HL-60 (cell line): ENCODE results near the gene ALX4.

Experiments used
- DNase-seq, 2 experiments: peaks; one replicate each; pipeline ENCODE4 v3.0.0-alpha.2; 2010 to 2020; ENCODE audit warnings: low read depth in 1 of 2, low spot score in 1 of 2
- H3K27ac ChIP-seq: fragments of 250-450 bp; sonication (Bioruptor Pico); replicated peaks from 2 replicates; pipeline ENCODE4 v1.5.1; 2020; ENCODE audit warnings: mild to moderate bottlenecking, moderate library complexity
- H3K27me3 ChIP-seq: fragments of 250-450 bp; sonication (Bioruptor Pico); 2 replicates; pipeline ENCODE4 v1.5.1; 2021; ENCODE audit warnings: mild to moderate bottlenecking, moderate library complexity; ENCODE audit not compliant: insufficient read depth, poor library complexity, severe bottlenecking
- H3K4me3 ChIP-seq: replicated peaks from 2 replicates; pipeline ENCODE4 v1.5.1; 2011; ENCODE audit warnings: mild to moderate bottlenecking, control low read depth, low read length; ENCODE audit not compliant: insufficient read depth
- GABPA ChIP-seq: IDR thresholded peaks from 2 replicates; pipeline ENCODE4 v1.6.1; 2012; ENCODE audit warnings: low read depth
- POLR2AphosphoS5 ChIP-seq: IDR thresholded peaks from 2 replicates; pipeline ENCODE4 v1.6.1; 2012; ENCODE audit warnings: low read depth
- SPI1 ChIP-seq: IDR thresholded peaks from 2 replicates; pipeline ENCODE4 v1.6.1; 2012; ENCODE audit warnings: low read depth, mild to moderate bottlenecking, borderline replicate concordance
- TF ChIP-seq, protein P1 (sequence below): IDR thresholded peaks from one replicate; pipeline ENCODE4 v1.5.1; 2011; ENCODE audit warnings: low read length, control low read depth, inconsistent platforms; ENCODE audit not compliant: insufficient read depth
- TF ChIP-seq, protein P2 (sequence below): IDR thresholded peaks from 2 replicates; pipeline ENCODE4 v1.6.1; 2012; ENCODE audit warnings: low read depth; ENCODE audit not compliant: insufficient replicate concordance

The ALX4 gene

DNA sequence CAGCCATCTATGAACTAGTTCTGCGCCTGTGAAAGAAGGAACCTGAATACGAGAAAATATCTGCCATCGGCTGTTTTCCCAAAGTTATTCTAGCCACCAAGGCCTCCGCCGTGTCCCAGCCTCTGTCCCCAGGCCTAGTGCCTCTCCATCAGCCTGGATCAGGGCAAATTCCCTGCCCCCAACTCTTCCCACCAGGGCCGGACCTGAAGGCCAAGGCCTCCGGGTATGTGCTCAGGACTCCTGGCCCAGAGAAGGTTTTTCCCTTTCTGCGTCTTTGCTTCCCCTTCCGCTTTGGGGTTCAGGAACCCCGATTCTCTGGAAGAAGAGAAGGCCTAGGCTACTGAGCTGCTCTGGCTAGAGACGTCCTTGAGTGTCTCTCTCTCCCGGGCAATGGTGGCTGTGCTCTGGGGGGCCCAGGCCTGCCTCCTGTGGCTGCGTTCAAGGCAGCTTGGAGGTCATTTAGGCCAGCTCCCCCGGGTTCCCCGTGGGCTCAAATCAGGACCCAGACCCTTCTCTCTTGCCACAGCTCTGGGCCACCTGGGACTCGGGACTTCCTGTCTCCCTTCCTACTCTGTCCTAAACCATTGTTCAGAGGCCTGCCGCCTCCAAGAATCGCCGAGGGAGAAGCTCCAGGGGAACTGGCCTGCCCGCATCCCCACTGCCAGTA is 1.6 kb downstream of the ALX4 start:
- DNase-seq = no peak
- TF ChIP-seq SPI1 (no peak), POLR2AphosphoS5 (no peak), GABPA (no peak)
- TF ChIP-seq, protein P1, sequence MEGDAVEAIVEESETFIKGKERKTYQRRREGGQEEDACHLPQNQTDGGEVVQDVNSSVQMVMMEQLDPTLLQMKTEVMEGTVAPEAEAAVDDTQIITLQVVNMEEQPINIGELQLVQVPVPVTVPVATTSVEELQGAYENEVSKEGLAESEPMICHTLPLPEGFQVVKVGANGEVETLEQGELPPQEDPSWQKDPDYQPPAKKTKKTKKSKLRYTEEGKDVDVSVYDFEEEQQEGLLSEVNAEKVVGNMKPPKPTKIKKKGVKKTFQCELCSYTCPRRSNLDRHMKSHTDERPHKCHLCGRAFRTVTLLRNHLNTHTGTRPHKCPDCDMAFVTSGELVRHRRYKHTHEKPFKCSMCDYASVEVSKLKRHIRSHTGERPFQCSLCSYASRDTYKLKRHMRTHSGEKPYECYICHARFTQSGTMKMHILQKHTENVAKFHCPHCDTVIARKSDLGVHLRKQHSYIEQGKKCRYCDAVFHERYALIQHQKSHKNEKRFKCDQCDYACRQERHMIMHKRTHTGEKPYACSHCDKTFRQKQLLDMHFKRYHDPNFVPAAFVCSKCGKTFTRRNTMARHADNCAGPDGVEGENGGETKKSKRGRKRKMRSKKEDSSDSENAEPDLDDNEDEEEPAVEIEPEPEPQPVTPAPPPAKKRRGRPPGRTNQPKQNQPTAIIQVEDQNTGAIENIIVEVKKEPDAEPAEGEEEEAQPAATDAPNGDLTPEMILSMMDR = no peak
- TF ChIP-seq, protein P2, sequence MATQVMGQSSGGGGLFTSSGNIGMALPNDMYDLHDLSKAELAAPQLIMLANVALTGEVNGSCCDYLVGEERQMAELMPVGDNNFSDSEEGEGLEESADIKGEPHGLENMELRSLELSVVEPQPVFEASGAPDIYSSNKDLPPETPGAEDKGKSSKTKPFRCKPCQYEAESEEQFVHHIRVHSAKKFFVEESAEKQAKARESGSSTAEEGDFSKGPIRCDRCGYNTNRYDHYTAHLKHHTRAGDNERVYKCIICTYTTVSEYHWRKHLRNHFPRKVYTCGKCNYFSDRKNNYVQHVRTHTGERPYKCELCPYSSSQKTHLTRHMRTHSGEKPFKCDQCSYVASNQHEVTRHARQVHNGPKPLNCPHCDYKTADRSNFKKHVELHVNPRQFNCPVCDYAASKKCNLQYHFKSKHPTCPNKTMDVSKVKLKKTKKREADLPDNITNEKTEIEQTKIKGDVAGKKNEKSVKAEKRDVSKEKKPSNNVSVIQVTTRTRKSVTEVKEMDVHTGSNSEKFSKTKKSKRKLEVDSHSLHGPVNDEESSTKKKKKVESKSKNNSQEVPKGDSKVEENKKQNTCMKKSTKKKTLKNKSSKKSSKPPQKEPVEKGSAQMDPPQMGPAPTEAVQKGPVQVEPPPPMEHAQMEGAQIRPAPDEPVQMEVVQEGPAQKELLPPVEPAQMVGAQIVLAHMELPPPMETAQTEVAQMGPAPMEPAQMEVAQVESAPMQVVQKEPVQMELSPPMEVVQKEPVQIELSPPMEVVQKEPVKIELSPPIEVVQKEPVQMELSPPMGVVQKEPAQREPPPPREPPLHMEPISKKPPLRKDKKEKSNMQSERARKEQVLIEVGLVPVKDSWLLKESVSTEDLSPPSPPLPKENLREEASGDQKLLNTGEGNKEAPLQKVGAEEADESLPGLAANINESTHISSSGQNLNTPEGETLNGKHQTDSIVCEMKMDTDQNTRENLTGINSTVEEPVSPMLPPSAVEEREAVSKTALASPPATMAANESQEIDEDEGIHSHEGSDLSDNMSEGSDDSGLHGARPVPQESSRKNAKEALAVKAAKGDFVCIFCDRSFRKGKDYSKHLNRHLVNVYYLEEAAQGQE = no peak
- no peak overlapping the region for H3K27ac ChIP-seq
- no peak overlapping the region for H3K4me3 ChIP-seq
- peaks cover 91% of the 10 kb centered on the region for H3K27me3 ChIP-seq

DNA sequence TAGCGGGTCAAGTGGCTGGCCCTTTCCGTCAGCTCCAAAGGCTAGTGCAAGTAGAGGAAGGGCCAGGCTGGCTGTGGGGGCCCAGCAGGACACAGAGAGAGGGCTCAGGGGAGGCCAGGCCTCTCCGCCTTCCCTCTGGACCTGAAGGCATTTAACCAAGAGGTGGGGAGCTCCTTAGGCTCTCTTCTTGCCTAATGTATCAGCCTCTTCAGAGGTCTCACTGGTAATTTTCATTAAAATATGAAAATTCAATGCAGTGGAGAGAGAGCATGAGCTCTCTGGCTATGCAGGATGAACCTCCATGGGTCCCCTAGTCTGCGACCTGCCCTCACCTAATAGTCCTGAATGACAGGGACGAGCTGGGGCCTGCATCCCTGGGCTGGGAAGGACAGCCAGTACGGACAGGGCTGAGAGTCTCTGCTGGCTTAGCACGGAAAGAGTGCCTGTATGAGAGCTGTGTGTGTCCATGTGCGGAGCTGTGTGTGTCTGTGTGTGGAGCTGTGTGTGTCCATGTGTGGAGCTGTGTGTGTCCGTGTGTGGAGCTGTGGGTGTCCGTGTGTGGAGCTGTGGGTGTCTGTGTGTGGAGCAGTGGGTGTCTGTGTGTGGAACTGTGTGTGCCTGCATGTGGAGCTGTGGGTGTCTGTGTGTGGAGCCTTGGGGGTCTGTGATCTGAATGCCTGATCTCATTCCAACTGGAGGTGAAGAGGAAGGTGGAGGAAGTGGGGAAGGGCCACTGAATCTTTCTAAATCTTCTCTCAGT is 2.4 kb downstream of the ALX4 start:
- TF ChIP-seq GABPA (no peak), POLR2AphosphoS5 (no peak), SPI1 (no peak)
- TF ChIP-seq, protein P2 = no peak
- TF ChIP-seq, protein P1 = no peak
- no peak for DNase-seq
- Histone ChIP-seq H3K27ac (no peak overlapping the region), H3K4me3 (no peak overlapping the region), H3K27me3 (peaks cover 93% of the 10 kb centered on the region)

DNA sequence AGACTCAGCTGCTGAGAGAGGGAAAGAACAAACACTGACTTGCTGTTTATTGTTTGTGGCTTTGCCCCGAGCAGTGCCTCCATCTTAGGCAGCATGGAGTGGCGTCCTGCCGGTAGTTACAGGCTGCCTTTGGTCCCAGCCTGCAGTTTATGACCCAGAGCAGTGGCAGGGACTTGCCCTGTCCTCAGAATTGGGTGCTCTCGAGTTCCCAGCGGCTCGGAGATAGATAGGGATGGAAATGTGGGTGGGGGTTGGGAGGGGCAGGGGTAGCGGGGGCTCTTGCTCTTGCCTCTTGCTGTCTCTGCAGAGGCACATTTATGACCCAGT is 3.1 kb downstream of the ALX4 start:
- DNase-seq = no peak
- Histone ChIP-seq H3K27ac (no peak overlapping the region), H3K27me3 (peaks cover 88% of the 10 kb centered on the region), H3K4me3 (no peak overlapping the region)
- TF ChIP-seq, protein P1 = no peak
- no peak for TF ChIP-seq GABPA
- TF ChIP-seq, protein P2 = no peak
- no peak for TF ChIP-seq SPI1
